NT2/D1 (cell line): ENCODE results near the gene FMR1.

Source experiments
- DNase-seq: peaks from one replicate; pipeline ENCODE4 v3.0.0-alpha.2; 2011; ENCODE audit warnings: low read depth, low spot score
- H3K27me3 ChIP-seq: 2 replicates; pipeline ENCODE4 v1.6.0; 2011; ENCODE audit warnings: mild to moderate bottlenecking; ENCODE audit not compliant: insufficient read length, insufficient read depth
- H3K36me3 ChIP-seq: 2 replicates; pipeline ENCODE4 v1.6.1; 2011; ENCODE audit warnings: mild to moderate bottlenecking, low read length, mixed read lengths; ENCODE audit not compliant: insufficient read depth, insufficient read length
- H3K4me1 ChIP-seq: 2 replicates; pipeline ENCODE4 v1.5.1; 2011; ENCODE audit not compliant: insufficient read depth, insufficient read length
- H3K4me3 ChIP-seq: 2 replicates; pipeline ENCODE4 v1.5.1; 2011; ENCODE audit warnings: low read depth; ENCODE audit not compliant: insufficient read length
- H3K9ac ChIP-seq: 2 replicates; pipeline ENCODE4 v1.6.0; 2011; ENCODE audit warnings: low read depth; ENCODE audit not compliant: insufficient read length
- H3K9me3 ChIP-seq: 2 replicates; pipeline ENCODE4 v1.5.1; 2011; ENCODE audit warnings: mild to moderate bottlenecking, low read length; ENCODE audit not compliant: insufficient read depth
- SUZ12 ChIP-seq: IDR thresholded peaks from 2 replicates; pipeline ENCODE4 v1.6.1; 2011; ENCODE audit not compliant: insufficient read length, insufficient read depth; ENCODE audit errors: extremely low read depth
- YY1 ChIP-seq: IDR thresholded peaks from 2 replicates; pipeline ENCODE4 v1.6.1; 2011; ENCODE audit not compliant: insufficient read length, insufficient read depth
- ZNF274 ChIP-seq: IDR thresholded peaks from 2 replicates; pipeline ENCODE4 v1.6.1; 2011; ENCODE audit warnings: mild to moderate bottlenecking, low read depth, low read length

Gene FMR1

DNA sequence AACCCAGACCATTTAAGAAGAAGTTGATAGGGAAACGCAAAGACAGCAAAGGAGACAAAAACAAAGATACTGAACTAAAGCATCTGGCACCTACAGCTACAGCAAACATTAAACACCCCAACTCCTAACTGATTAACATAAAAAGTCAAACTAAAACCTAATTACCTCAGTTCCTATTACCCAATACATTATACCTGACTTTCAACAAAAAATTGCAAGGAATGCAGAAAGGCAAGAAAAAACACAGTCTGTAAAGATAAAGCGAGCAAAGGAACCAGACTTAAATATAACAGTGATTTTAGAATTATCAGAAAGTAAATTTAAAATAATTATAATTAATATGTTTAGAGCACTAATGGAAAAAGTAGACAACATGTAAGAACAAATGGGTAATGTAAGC lies 9.4 kb upstream of the FMR1 start:
- H3K4me1 ChIP-seq = no peaks in the 10 kb centered on the region
- H3K27me3 ChIP-seq = no peaks in the 10 kb centered on the region
- no peak overlapping the region for H3K4me3 ChIP-seq
- H3K9me3 ChIP-seq = no peaks in the 10 kb centered on the region
- no peaks in the 10 kb centered on the region for H3K36me3 ChIP-seq
- DNase-seq = no peak
- H3K9ac ChIP-seq = no peak overlapping the region
- no peak for TF ChIP-seq ZNF274
- TF ChIP-seq SUZ12 = no peak
- TF ChIP-seq YY1 = no peak

DNA sequence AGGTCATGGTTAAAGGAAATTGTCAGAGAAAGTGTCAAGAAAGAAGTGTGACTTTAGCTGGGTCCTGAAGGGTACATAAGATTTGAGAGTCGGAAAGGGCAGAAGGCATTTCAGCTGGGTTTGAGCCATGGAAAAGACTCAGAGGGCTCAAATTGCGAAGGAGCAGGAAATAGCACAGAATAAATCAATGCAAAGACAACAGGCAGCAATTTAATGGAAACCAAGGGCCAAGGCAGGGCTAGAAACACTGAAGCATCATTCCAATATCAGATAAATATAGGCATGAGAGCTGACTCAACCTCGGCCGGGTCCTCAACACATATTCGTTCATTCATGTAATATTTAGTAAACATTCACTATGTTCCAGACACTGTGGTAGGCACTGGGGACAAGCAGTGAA lies 3.6 kb upstream of the FMR1 start:
- Histone ChIP-seq H3K9me3 (no peaks in the 10 kb centered on the region), H3K4me3 (no peak overlapping the region), H3K4me1 (no peaks in the 10 kb centered on the region), H3K36me3 (no peaks in the 10 kb centered on the region), H3K27me3 (no peaks in the 10 kb centered on the region), H3K9ac (no peak overlapping the region)
- TF ChIP-seq YY1 (no peak), ZNF274 (no peak), SUZ12 (no peak)
- DNase-seq = no peak

DNA sequence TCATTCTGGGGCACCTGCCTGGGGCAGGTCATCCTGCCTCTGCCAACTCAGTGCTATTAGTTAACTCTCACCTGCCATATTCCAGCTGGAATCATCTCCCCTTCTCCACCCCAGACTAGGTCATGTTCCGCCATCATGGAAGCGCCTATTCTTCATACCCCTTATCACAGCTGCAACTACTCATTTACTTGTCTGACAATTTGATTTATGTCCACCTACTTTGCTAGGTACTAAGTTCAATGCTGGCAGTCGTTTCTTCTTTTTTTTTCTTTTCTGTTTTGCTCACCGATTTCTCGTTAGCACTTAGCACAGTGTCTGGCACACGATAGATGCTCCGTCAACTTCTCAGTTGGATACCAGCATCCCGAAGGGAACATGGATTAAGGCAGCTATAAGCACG lies 1.1 kb upstream of the FMR1 start:
- no peak overlapping the region for H3K9ac ChIP-seq
- no peaks in the 10 kb centered on the region for H3K4me1 ChIP-seq
- DNase-seq = no peak
- no peak for TF ChIP-seq YY1
- TF ChIP-seq ZNF274 = no peak
- no peak for TF ChIP-seq SUZ12
- no peaks in the 10 kb centered on the region for H3K36me3 ChIP-seq
- no peaks in the 10 kb centered on the region for H3K9me3 ChIP-seq
- H3K4me3 ChIP-seq = no peak overlapping the region
- H3K27me3 ChIP-seq = no peaks in the 10 kb centered on the region

DNA sequence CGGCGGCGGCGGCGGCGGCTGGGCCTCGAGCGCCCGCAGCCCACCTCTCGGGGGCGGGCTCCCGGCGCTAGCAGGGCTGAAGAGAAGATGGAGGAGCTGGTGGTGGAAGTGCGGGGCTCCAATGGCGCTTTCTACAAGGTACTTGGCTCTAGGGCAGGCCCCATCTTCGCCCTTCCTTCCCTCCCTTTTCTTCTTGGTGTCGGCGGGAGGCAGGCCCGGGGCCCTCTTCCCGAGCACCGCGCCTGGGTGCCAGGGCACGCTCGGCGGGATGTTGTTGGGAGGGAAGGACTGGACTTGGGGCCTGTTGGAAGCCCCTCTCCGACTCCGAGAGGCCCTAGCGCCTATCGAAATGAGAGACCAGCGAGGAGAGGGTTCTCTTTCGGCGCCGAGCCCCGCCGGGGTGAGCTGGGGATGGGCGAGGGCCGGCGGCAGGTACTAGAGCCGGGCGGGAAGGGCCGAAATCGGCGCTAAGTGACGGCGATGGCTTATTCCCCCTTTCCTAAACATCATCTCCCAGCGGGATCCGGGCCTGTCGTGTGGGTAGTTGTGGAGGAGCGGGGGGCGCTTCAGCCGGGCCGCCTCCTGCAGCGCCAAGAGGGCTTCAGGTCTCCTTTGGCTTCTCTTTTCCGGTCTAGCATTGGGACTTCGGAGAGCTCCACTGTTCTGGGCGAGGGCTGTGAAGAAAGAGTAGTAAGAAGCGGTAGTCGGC lies 528 bp downstream of the FMR1 start:
- DNase-seq = no peak
- TF ChIP-seq SUZ12 (no peak), YY1 (no peak), ZNF274 (no peak)
- Histone ChIP-seq H3K4me3 (peak overlapping the region; percentile 47), H3K9ac (peak overlapping the region; percentile 72), H3K4me1 (no peaks in the 10 kb centered on the region), H3K36me3 (no peaks in the 10 kb centered on the region), H3K27me3 (no peaks in the 10 kb centered on the region), H3K9me3 (no peaks in the 10 kb centered on the region)

DNA sequence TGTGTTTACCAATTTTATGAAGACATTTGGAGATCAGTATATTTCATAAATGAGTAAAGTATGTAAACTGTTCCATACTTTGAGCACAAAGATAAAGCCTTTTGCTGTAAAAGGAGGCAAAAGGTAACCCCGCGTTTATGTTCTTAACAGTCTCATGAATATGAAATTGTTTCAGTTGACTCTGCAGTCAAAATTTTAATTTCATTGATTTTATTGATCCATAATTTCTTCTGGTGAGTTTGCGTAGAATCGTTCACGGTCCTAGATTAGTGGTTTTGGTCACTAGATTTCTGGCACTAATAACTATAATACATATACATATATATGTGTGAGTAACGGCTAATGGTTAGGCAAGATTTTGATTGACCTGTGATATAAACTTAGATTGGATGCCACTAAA lies 1.9 kb downstream of the FMR1 start:
- peak overlapping the region; percentile 47 for H3K4me3 ChIP-seq

DNA sequence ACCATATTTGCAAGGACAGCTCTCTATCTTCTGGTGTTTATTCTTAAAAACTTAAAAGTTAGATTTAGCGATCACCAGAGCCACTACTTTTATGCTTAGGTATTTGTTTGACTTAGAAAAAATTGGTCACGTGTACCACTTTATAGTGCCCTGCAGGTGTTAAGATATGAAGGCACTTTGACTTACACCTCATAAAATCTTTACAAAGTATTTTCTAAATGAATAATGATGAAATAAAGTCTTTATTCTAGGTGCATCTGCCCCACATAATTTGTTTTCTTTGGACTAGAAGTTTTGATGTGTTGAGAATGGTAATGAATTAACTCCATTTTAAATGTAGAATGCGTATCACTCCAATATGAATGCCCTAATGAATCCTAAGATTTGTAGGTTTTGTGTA lies 2.9 kb downstream of the FMR1 start:
- TF ChIP-seq YY1 = no peak
- no peak for TF ChIP-seq ZNF274
- no peak for TF ChIP-seq SUZ12
- Histone ChIP-seq H3K4me3 (no peak overlapping the region), H3K27me3 (no peaks in the 10 kb centered on the region), H3K4me1 (no peaks in the 10 kb centered on the region), H3K9me3 (no peaks in the 10 kb centered on the region), H3K36me3 (no peaks in the 10 kb centered on the region), H3K9ac (no peak overlapping the region)
- DNase-seq = no peak

More for the DNA sequence above, 1.9 kb downstream of the FMR1 start:
- H3K27me3 ChIP-seq = no peaks in the 10 kb centered on the region
- H3K9me3 ChIP-seq = no peaks in the 10 kb centered on the region
- TF ChIP-seq SUZ12 = no peak
- TF ChIP-seq YY1 = no peak
- no peak for TF ChIP-seq ZNF274
- DNase-seq = no peak
- H3K4me1 ChIP-seq = no peaks in the 10 kb centered on the region
- no peak overlapping the region for H3K9ac ChIP-seq
- H3K36me3 ChIP-seq = no peaks in the 10 kb centered on the region

DNA sequence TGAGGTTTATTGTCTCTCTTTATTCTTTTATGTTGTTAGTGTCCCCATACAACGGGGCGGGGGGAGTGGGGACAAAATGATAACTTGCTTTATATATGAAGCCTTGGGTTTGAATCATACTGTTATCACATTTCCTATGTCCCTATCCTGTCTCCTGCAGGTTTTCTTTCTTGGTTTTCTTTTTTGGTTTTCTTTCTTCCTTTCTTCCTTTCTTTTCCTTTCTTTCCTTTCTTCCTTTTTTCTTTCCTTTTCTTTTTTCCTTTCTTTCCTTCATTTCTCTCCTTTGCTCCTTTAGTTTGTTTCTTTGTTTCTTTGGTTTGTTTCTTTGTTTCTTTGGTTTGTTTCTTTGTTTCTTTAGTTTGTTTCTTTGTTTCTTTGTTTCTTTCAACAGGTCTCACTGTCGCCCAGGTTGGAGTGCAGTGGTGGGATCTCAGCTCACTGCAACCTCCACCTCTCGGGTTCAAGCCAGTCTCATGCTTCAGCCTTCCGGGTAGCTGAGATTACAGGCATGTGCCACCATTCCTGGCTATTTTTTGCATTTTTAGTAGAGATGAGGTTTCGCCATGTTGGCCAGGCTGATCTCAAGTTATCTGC lies 4.8 kb downstream of the FMR1 start:
- H3K9me3 ChIP-seq = no peaks in the 10 kb centered on the region
- H3K4me3 ChIP-seq = no peak overlapping the region
- H3K9ac ChIP-seq = no peak overlapping the region
- H3K36me3 ChIP-seq = no peaks in the 10 kb centered on the region
- no peak for DNase-seq
- no peaks in the 10 kb centered on the region for H3K27me3 ChIP-seq
- TF ChIP-seq ZNF274 (no peak), SUZ12 (no peak), YY1 (no peak)
- H3K4me1 ChIP-seq = no peaks in the 10 kb centered on the region
